Stromal cell of bone marrow (primary cell): Measurements from ENCODE around the gene COL5A2.
A peak's percentile ranks its signal among the peaks of the same experiment; 100 is the strongest.

ENCODE experiments used
- DNase-seq: peaks from one replicate; pipeline ENCODE4 v3.0.0-alpha.2; 2012; ENCODE audit warnings: low read depth

The COL5A2 gene

DNA sequence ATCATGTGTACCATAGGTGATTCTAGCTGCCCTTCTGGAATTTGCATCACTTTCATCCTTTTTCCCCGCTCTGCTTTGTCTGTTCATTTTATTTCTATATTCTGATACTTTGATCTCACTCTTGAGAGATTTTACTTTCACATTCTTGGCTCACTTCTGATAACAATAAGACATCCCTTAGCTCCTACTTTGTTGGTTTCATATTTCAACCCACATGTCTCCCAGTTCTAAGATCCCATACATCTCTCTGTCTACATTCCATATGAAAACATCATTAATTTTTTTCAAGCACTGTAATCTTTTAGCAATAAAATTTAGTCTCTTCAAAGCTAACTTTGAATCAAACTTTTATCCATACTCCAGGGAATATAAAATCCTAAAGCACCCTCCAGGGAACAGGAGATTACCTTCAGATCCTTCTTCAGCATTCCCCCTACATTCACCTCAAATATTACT lies 129.8 kb downstream of the COL5A2 start:
- no peak for DNase-seq

DNA sequence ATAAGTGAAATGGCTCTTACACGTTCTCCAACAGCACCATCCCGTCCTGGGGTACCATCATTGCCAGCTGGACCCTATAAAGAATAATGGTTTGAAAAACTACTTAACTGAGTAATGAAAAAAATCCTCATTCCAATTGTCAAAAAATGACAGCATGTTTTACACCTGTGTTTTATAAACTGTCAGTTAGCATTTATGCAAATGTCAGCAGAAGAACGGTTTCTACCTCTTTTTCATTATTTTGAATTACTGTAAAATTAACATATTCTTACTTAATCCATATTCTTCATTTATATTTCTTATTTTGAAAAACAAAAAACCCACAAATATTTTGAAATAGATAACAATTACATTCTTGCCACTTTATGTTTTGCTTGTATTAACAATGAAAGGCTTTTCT lies 131.4 kb downstream of the COL5A2 start:
- DNase-seq = no peak

DNA sequence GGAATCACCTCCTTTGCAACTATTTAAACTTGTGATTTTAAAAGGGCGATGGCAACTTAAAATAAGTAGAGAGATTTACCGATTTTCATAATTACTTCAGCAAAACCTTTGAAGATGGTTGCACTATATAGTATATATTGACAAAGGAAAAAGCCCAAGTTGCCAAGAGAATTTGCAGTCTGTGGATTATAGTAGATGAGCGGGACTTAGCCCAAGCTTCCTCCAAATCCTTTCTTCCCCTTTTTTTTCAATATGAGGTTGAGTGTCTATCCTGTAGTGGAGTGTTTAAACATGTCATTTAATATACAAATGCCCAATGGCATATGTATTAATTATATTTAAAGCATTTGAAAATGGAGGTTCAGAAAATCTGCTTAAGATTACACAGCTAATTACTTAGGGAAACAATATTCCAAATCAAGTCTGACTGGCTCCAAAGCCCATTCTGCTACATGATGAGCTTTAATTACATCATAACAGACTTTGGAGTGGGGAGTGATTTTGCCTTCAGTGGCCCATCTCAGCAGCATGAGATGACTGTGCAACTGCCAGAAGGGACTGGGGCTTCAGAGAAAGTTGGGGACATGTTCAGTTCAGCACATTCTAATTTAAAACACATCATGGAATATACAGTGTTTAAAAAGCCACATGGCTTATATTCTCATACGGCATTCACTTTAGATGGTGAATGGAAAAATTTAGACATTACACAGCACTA lies 132.2 kb downstream of the COL5A2 start:
- no peak for DNase-seq

DNA sequence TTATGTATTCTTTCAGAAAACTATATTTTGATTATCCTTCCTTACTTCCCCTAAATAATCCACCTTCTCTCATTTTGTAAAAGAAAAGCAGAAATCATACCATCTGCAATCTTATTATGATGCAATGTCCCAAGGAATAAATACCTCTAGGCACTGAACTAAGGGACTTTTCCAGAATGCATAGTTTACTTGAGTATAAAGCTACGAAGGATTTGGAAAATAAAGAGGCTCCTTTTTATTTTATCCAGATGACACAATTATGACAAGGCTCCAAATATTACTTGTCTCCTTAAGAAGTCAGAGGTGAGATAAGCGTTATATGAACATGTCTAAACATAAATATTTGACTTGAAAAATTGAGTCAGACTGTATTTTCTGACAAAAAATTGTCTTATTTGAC lies 133.2 kb downstream of the COL5A2 start:
- no peak for DNase-seq

DNA sequence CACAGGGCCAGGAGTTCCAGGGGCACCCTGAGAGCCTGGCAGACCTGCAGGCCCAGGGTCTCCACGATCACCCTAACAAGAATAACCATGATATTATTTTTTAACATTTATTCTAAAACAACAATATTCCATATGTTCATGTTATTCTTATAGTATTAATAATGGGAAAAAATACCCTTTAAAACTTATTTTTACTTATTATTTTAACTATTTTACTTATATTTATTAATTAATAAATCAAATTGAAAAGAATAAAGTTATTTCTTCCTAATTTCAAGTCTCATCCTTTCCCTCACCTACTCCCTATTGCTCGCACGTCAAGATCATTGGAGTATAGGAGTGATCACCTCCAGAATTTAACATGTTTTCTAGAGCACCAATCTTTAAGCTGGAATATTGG lies 133.7 kb downstream of the COL5A2 start:
- DNase-seq = no peak

DNA sequence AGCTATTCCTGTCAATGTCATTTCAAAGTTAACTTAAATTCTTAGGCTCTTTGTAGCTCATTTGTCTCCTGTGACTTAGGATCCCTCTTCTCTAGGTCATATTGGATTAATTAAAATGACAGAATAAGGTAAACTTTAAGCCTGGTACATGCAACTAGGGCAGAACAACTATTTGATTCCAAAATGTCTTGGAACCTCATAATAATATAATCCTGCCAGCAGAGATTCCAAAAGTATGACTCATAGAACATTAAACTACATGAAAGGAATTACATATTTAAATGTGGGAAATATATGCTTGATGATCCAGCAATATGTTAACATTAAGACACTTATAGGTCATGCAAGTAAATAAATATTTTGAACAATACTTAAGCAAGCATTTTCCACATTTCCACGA lies 142.0 kb downstream of the COL5A2 start:
- DNase-seq = no peak

DNA sequence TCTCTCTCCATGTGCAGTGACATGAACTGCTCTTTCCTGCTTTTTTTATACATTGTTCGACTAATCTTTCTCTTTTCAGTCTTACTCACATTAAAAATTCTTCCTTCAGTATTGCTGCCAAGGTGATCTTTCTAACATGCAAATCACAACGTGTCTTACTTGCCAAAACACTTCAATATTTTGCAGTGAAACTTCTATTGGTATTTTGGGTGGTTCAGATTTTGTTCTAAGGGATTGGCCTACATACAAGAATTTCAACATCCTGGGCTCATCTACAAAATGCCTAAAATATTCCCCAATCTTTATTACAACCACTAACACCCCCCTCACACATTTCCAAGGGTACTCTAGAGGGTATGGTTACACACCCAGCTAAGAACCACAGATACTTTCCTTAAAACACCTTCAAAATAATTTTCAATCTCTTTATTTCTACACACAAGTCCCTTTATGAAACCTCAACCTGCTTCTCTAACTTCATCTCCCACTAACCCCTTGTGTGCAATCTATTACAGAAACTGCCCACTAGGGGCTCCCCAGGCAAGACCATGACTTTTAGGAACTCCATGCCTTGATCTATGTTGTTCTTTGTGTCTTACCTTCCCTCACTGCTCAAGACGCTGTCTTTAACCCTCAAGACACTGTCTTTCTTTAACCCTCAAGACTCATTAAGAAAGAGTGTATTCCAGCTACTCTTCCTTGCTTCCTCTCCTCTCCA lies 154.5 kb downstream of the COL5A2 start:
- no peak for DNase-seq

DNA sequence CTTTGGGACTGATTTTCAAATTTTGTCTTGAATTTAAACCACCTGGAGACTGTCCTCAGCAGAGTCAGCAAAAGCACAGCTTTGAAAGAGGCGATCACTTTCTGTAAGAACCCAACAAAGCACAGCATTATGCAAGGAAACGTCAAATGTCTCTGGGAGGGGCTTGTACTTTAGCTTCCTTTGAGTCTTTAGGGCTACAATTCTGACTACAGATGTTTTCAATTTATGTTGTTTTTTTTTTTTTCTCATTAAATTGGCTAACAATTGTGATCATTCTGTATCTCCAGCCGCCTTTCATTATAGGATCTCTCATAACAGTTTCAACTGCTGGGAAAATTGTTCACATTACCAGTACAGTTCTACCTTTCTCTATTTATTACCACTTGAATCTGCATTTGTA lies 157.1 kb downstream of the COL5A2 start:
- peak; percentile 64 for DNase-seq

DNA sequence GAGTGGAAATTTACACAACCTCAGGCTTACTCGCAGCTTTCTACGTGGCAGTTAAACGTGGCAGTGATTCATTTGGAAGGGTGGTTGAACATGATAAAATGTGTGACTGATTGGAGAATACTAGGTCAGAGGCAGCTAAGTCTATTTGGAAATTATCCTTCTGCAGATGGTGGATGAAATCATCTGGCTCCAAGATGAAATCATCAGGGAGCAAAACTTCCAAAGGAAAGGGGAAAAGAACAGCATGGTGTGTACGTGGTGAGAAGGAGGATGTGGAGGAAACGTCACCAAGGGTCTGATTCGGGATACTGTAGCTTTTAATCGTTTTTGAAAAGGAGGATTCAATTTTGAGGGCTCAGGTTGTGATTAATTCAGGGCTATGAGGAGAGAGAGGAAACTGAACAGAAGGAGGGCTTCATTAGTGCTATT lies 157.5 kb downstream of the COL5A2 start:
- DNase-seq = peak; percentile 96

DNA sequence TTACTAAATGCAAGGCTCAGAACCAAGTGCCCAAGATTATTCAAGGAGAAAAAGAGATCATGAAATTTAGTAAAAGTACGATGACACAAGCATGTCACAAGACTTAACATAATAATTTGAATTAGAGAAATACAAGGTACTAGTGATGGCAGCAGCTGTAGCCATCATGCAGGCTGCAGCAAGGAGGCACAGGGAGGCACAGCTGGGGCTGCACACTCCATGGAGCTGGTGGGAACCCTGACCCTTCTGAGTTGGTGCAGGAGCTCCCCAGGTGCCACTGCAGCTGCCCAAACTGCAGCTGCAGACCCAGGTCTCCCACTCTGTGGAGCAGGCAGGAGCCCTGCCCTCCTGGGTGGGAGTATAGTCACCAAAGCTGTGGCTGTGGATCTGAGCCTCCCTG lies 159.4 kb downstream of the COL5A2 start:
- DNase-seq = no peak

DNA sequence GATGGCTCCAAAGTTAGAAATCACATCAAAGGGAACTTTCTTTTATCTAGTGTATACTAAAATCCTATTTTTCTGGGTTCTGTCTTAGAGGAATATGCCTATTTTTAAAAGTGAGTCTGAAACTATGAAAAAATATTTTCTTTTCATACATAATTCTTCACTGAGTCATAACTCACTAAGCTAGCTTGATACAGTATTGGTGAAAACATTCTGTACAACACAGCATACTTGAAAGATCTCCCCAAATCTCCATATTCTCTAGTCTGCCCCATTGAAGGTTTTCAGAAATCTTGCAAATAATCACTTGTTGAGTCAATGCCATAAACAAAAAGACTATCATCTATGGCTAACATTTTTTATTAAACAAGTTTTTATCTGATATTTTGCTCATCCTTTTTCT lies 160.9 kb downstream of the COL5A2 start:
- no peak for DNase-seq

DNA sequence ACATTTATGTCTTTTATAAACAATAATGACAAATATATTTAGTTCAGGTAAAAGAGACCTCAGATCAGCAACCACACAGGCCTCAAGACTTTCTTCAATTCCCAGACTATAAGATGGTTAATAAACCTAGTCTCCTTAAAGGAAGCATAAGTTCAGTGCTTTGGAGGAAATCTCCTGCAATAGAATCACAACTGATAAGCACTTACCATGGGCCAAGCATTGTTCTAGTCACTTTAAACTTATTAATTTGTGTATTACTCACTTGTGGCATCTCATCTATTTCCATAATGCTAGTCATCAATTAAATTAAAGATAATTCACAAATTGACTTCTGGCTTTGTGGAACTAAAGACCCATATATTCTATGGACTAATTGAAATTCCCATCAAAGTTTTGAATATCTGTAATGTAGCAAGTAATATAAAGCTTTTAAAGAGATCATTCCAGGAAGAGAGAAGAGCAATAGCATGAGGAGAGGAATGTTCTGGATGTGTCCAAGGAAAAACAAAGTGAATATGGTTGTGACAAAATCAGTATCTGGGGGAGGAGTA lies 163.2 kb downstream of the COL5A2 start:
- DNase-seq = no peak

DNA sequence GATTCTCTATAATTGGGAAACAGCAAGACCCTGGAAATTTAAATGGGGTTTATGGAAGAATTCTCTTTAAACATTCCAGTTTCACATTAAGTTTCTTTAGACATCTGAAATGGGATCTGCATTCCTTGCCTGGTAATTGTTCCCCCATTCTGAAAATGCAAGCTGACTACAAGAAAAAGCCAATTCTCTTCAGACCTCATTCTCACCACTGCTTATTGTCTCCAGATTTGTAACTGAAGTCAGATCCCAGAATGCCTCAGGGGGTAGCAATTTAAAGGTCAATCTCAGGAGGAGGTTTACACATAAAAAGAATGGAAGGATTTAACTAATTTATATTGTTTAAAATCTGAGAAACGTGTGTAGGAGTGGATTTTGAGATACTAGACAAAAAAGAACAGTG lies 164.2 kb downstream of the COL5A2 start:
- no peak for DNase-seq

DNA sequence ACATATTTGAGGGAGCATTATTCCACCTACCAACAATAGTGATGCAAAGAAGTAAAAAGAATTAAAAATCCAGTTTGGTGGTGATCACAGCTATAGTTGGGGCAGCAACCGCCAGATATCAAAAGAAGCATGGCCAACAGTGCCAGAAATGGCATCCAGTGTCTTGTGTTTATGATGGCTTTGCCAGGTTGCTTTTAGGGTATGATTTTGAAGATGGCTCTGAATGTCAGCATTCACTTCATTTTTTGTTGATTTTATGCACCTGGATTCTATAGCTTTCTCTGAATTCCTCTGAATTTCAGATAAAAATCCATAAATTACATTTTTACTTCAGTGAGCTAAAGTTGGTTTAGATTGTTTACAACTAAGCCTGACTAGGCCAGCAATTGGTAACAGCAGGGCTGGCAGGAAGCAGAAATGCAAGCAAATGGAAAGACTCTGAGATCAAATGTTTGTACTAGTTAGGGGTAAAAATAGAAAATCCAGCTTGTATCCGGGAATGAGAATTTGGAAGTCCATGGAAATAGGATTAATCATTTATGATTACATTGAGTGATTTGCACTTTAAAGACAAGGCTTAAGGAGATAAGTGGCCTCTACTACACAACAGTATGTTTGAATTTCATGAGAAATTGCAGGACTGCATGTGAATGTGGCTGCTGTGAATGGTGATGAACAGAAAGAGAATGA lies 165.0 kb downstream of the COL5A2 start:
- DNase-seq = peak; percentile 44

DNA sequence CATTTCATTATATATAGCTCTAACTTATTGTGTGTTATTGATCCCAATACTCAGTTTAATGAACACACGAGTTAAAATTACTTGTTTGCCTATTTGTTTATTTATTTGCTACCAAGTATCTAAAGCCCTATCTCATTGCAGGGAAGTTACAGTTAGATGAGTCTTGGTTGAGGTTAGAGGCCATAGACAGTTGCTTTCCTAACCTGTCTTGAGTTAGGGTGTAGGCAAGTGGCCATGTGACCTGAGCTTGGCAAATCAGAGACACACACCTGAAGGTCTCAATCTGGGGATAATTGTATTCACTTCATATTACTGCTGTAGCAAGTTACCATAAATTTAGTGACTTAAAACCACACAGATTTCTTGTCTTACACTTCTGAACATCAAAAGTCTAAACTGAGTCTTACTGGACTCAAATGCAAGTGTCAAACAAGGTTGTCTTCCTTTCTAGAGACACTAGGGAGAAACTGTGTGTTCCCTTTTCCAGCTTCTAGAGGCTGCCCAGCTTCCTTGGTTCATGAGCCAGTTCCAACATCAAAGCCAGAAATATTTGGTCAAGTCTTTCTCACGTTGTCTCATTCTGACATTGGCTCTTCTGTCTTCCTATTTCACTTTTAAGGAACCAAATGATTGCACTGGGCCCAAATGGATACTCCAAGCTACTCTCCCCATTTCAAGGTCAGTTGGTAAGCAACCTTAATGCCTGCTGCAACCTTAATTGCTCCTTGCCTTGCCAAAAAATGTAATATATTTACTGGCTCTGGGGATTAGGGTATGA lies 165.7 kb downstream of the COL5A2 start:
- no peak for DNase-seq

DNA sequence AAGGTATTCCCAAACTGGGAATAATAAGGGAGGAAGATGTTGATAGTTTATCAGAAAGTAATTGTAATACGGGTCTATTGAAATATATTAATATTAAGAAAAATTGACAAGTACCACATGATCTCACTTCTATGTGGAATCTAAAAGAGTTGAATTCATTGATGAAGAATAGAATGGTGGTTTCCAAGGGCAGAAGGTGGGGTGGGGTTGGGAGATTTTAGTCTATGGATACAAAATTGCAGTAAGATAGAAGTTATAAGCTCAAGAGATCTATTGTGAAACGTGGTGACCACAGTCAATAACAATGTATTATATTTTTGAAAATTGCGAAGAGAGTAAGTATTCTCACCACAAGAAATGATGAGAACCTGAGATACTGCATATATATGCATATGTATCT lies 166.5 kb downstream of the COL5A2 start:
- no peak for DNase-seq

DNA sequence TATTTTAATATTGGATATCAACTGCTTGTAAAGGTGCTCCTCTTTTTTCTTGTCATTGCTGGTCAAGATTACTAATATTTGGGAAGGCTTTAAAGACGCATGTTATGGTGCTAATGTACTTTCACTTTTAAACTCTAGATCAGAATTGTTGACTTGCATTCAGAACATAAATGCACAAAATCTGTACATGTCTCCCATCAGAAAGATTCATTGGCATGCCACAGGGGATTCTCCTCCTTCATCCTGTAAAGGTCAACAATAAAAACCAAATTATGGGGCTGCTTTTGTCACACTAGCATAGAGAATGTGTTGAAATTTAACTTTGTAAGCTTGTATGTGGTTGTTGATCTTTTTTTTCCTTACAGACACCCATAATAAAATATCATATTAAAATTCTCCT lies 167.2 kb downstream of the COL5A2 start:
- DNase-seq = no peak

DNA sequence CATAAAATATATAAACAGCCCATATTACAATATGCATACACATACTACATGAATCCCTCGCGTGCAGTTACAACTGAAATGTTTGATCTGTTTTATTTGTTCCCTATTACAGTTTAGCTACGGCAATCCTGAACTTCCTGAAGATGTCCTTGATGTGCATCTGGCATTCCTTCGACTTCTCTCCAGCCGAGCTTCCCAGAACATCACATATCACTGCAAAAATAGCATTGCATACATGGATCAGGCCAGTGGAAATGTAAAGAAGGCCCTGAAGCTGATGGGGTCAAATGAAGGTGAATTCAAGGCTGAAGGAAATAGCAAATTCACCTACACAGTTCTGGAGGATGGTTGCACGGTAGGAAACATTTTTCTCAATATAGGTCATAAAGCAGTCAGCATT lies 169.0 kb downstream of the COL5A2 start:
- DNase-seq = no peak

DNA sequence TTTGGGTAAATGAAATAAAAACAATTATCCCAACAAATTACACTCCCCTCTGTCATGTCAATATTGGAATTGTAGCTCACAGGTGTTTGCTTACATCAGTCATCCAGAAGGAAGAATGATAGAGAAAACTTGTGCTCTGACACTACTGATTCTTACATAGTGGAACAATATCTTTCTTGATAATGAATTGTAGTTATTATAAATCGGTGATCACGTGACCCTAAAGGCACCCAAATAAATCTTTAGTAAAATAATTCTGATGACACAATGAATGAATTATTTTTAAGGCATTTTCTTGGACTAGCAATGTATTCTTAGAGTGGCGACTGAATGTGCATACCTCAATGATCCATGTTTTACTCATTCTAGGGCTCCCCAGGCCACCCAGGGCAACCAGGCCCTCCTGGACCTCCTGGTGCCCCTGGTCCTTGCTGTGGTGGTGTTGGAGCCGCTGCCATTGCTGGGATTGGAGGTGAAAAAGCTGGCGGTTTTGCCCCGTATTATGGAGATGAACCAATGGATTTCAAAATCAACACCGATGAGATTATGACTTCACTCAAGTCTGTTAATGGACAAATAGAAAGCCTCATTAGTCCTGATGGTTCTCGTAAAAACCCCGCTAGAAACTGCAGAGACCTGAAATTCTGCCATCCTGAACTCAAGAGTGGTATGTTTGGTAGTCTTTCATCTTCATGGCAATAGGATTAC lies 170.9 kb downstream of the COL5A2 start:
- no peak for DNase-seq

DNA sequence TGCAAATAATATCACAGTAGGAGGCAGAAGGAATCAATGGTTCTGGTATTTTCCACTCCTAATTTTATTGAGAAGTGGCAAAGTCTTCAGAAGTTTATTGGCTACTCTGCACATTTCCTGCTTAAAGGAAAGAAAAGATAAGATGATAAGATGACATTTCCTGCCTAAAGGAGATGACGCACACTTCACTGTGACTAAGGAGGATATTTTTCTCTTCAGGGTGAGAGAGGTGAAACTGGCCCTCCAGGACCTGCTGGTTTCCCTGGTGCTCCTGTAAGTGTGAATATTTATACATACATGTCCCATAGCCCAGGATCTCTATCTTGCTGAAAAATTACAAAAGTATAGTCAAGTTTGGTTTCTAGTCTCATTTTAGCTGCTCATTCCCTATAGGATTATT lies 177.5 kb downstream of the COL5A2 start:
- no peak for DNase-seq

DNA sequence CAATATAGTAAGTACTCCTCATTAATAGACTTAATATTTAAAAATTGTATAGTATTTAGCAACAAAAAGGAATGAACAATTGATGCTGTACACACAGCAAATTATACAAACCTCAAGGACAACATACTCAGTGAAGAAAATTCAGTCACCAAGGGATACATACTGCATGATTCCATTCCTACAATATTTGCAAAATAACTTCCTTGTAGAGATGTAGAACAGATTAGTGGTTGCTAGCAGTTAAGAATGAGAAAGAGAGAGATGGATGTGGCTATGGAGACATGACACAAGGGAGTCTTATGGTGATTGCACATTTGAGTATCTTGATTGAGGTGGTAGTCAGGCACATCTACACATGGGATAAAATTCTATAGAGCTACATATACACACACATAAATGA lies 179.3 kb downstream of the COL5A2 start:
- no peak for DNase-seq
